ENCODE results near the gene SPTLC1.
A peak's percentile ranks its signal among the peaks of the same experiment; 100 is the strongest.
"Not testable (repeated sequence)": the region's sequence is repeated elsewhere in the genome, so short reads cannot be mapped to it uniquely, and the experiment has no call there.

SPTLC1 gene

GRCh38 chr9:92136184-92136858, 21.1 kb upstream of the SPTLC1 start:
- no peak for DNase-seq (ENCODE audit: low spot score)
- TF ChIP-seq CTCF (IDR thresholded peaks at IDR 0.05; ENCODE audit: extremely low read depth, missing control alignments) = no peak

- TF ChIP-seq CTCF (IDR thresholded peaks at IDR 0.05; ENCODE audit: extremely low read depth, missing control alignments) = no peak
- DNase-seq (ENCODE audit: low spot score) = no peak
These were observed 20.4 kb upstream of the SPTLC1 start for GRCh38 chr9:92135576-92135975.

GRCh38 chr9:92133949-92134604, 18.9 kb upstream of the SPTLC1 start:
- TF ChIP-seq CTCF (IDR thresholded peaks at IDR 0.05; ENCODE audit: extremely low read depth, missing control alignments) = peak; percentile 92

GRCh38 chr9:92132913-92133312, 17.7 kb upstream of the SPTLC1 start:
- not testable (repeated sequence) for DNase-seq (ENCODE audit: low spot score)

More at GRCh38 chr9:92133949-92134604, 18.9 kb upstream of the SPTLC1 start:
- DNase-seq (ENCODE audit: low spot score) = peak; percentile 78

- no peak for TF ChIP-seq CTCF (IDR thresholded peaks at IDR 0.05; ENCODE audit: extremely low read depth, missing control alignments)
- no peak for DNase-seq (ENCODE audit: low spot score)
These were observed 17.3 kb upstream of the SPTLC1 start for GRCh38 chr9:92132501-92132900.

- no peak for DNase-seq (ENCODE audit: low spot score)
- no peak for TF ChIP-seq CTCF (IDR thresholded peaks at IDR 0.05; ENCODE audit: extremely low read depth, missing control alignments)
These were observed 7.6 kb upstream of the SPTLC1 start for GRCh38 chr9:92122800-92123199.

- DNase-seq (ENCODE audit: low spot score) = no peak
- TF ChIP-seq CTCF (IDR thresholded peaks at IDR 0.05; ENCODE audit: extremely low read depth, missing control alignments) = no peak
These were observed 6.8 kb upstream of the SPTLC1 start for GRCh38 chr9:92122061-92122460.

GRCh38 chr9:92121265-92121664, 6.1 kb upstream of the SPTLC1 start:
- no peak for TF ChIP-seq CTCF (IDR thresholded peaks at IDR 0.05; ENCODE audit: extremely low read depth, missing control alignments)
- no peak for DNase-seq (ENCODE audit: low spot score)

Measured in GM20000 (cell line).